A673 (cell line): Measurements from ENCODE around the gene CTTNBP2.

ENCODE experiments used
- CTCF ChIP-seq: fragments of 300-800, 200-600 bp; sonication (generic); conservative IDR thresholded peaks from 2 replicates; pipeline ENCODE4 v1.5.1; 2017; ENCODE audit warnings: low read depth, mild to moderate bottlenecking, antibody characterized with exemption, low read length, moderate library complexity, mixed read lengths
- EZH2 ChIP-seq: fragments of 200-600 bp; sonication (generic); IDR thresholded peaks from 2 replicates; pipeline ENCODE4 v1.6.1; 2017; ENCODE audit warnings: borderline replicate concordance, low read depth, mild to moderate bottlenecking, mixed read lengths, antibody characterized with exemption, low read length; ENCODE audit not compliant: poor library complexity, severe bottlenecking

- TF ChIP-seq CTCF = no peak
- no peak for TF ChIP-seq EZH2
Measured at GRCh38 chr7:117717357-117717756, 155.9 kb downstream of the CTTNBP2 start.
